Vagina (tissue), 2 donors: Measurements from ENCODE around the gene BRD3OS. TPM values are rescaled to one million over a fixed set of nuclear protein-coding genes. Genes with fewer than 3 reads are reported as not detected.

Experiments
- DNase-seq, 2 donors: peaks; one replicate each; pipeline ENCODE4 v3.0.0-alpha.2; 2017; ENCODE audit errors: extremely low spot score in 2 of 2
- H3K27ac ChIP-seq: fragments of 200-600 bp; sonication (generic); one replicate; pipeline ENCODE4 v1.5.1; 2019
- H3K27me3 ChIP-seq: fragments of 200-600 bp; sonication (generic); one replicate; pipeline ENCODE4 v1.5.1; 2019
- H3K36me3 ChIP-seq, 2 donors: fragments of 200-600 bp; sonication (generic); one replicate each; pipeline ENCODE4 v1.5.1; 2017 to 2019
- H3K4me1 ChIP-seq: fragments of 200-600 bp; sonication (generic); one replicate; pipeline ENCODE4 v1.5.1; 2019
- H3K4me3 ChIP-seq, 2 donors: fragments of 200-600 bp; sonication (generic); 1 replicate in 1 of 2; 2 replicates in 1 of 2; pipeline ENCODE4 v1.5.1; 2016 to 2019
- H3K9me3 ChIP-seq: fragments of 200-600 bp; sonication (generic); one replicate; pipeline ENCODE4 v1.5.1; 2019
- POLR2A ChIP-seq, 2 donors: fragments of 450-650 bp; IDR thresholded peaks; one replicate each; pipeline ENCODE4 v1.6.1; 2017; ENCODE audit warnings: antibody characterized with exemption in 2 of 2, mild to moderate bottlenecking in 2 of 2, moderate library complexity in 2 of 2
- POLR2AphosphoS5 ChIP-seq, 2 donors: sonication (generic); formaldehyde crosslinking; IDR thresholded peaks; one replicate each; pipeline ENCODE4 v1.9.0; 2017; ENCODE audit warnings: antibody characterized with exemption in 2 of 2, mild to moderate bottlenecking in 2 of 2, low read depth in 1 of 2; ENCODE audit not compliant: insufficient read depth in 1 of 2
- intact Hi-C: fragments of 100-400 bp; cut with DNase I; formaldehyde crosslinking; loops from one replicate; pipeline ENCODE4 v1.15.1; 2023
- total RNA-seq: library from RNA; depleted of rRNA; stranded (reverse); fragments of >200 nt; gene quantifications from one replicate; pipeline ENCODE4 v1.2.3, GENCODE V29; 2016
- TF ChIP-seq, protein P1 (sequence below), 3 experiments: fragments of 450-650 bp in 2 of 3; fragments of 200-600 bp in 1 of 3; sonication (generic) in 1 of 3; IDR thresholded peaks; one replicate each; pipeline ENCODE4 v1.5.1; 2017 to 2019; ENCODE audit warnings: antibody characterized with exemption in 3 of 3, mild to moderate bottlenecking in 2 of 3, moderate library complexity in 2 of 3

The BRD3OS gene
- total RNA-seq, 1 donor from 2014 or later: 13.0 TPM

DNA sequence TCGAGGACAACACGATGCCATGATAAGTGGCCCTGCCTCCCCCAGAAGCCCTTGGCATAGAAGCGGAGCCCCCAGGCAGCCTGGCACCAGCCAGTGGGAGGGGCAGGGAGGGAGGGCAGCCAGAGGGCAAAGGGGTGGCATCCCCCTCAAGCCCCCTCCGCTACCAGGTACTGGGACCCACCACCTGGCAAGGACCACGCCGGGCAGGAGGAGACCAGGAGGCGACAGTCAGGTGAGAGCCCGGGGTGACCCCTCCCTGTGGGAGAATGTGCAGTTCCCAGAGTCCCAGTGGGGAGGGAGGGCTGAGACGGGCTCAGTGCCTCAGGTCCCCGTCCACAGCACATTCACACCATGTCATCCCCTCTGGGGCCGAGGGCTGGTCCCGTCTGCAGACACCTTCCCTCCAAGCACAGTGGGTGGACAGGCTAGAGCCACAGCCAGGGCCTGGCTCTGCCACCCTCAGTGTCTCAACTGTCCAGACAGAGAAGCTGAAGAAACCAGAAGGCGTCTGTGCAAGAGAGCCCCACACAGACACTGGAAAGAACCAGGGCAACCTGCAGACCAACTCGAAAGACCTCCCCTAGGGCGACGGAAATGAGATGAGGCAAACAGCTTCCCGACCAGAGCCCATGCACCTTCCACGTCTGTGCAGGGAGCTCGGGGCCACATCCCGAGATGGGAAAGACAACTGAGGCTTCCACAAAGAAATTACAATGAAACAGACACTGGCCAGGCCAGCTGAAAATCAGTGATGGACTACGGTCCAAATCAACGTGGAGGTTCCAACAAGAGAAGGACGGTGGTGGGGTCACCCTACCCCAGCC is 31.4 kb downstream of the BRD3OS start:
- no peaks in the 10 kb centered on the region for H3K9me3 ChIP-seq
- DNase-seq: no peak
- H3K4me3 ChIP-seq: peak overlapping the region in 1 of 2 donors; percentile 6
- H3K27me3 ChIP-seq: no peaks in the 10 kb centered on the region
- intact Hi-C loops: no loop called here
- no peak overlapping the region for H3K27ac ChIP-seq
- H3K4me1 ChIP-seq: peaks cover 75% of the 10 kb centered on the region
- TF ChIP-seq, protein P1, sequence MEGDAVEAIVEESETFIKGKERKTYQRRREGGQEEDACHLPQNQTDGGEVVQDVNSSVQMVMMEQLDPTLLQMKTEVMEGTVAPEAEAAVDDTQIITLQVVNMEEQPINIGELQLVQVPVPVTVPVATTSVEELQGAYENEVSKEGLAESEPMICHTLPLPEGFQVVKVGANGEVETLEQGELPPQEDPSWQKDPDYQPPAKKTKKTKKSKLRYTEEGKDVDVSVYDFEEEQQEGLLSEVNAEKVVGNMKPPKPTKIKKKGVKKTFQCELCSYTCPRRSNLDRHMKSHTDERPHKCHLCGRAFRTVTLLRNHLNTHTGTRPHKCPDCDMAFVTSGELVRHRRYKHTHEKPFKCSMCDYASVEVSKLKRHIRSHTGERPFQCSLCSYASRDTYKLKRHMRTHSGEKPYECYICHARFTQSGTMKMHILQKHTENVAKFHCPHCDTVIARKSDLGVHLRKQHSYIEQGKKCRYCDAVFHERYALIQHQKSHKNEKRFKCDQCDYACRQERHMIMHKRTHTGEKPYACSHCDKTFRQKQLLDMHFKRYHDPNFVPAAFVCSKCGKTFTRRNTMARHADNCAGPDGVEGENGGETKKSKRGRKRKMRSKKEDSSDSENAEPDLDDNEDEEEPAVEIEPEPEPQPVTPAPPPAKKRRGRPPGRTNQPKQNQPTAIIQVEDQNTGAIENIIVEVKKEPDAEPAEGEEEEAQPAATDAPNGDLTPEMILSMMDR (IDR thresholded peaks at IDR 0.05): no peak
- no peak for TF ChIP-seq POLR2AphosphoS5 (IDR thresholded peaks at IDR 0.05; ENCODE audit: insufficient read depth in 1 of 2, low read depth in 1 of 2)
- no peak for TF ChIP-seq POLR2A (IDR thresholded peaks at IDR 0.05)
- H3K36me3 ChIP-seq: peaks cover 0 to 15% of the 10 kb centered on the region in 2 donors

DNA sequence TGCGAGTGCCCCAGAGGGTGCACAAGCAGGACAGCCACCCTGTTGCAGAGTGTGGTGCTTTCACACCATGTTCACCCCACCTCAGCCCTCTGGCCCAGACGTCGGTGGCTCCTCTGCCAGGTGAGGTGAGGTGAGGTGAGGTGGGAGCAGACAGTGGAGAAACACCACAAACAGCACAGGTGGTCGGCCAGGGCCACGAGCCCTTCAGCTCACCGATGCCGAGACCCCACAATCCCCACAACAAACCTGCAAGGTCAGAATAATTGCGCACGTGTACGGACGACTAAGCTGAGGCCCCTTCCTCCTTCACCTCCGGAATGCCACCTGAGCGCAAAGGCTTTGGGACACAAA is 32.0 kb downstream of the BRD3OS start:
- TF ChIP-seq, protein P1 (IDR thresholded peaks at IDR 0.05): no peak
- TF ChIP-seq POLR2AphosphoS5 (IDR thresholded peaks at IDR 0.05; ENCODE audit: insufficient read depth in 1 of 2, low read depth in 1 of 2) (no peak), POLR2A (IDR thresholded peaks at IDR 0.05) (no peak)
- H3K4me1 ChIP-seq: peaks cover 81% of the 10 kb centered on the region
- no peak overlapping the region for H3K27ac ChIP-seq
- no peaks in the 10 kb centered on the region for H3K9me3 ChIP-seq
- intact Hi-C loops: no loop called here
- no peak overlapping the region for H3K4me3 ChIP-seq
- H3K27me3 ChIP-seq: no peaks in the 10 kb centered on the region
- peaks cover 0 to 11% of the 10 kb centered on the region in 2 donors for H3K36me3 ChIP-seq
- DNase-seq: no peak

GRCh38 chr9:134057751-134058701 is 32.7 kb downstream of the BRD3OS start:
- no peaks in the 10 kb centered on the region for H3K9me3 ChIP-seq
- TF ChIP-seq POLR2AphosphoS5 (IDR thresholded peaks at IDR 0.05; ENCODE audit: insufficient read depth in 1 of 2, low read depth in 1 of 2) (no peak), POLR2A (IDR thresholded peaks at IDR 0.05) (no peak)
- TF ChIP-seq, protein P1 (IDR thresholded peaks at IDR 0.05): no peak

GRCh38 chr9:134058716-134059115 is 33.4 kb downstream of the BRD3OS start:
- Histone ChIP-seq H3K27me3 (no peaks in the 10 kb centered on the region), H3K27ac (no peak overlapping the region), H3K9me3 (no peaks in the 10 kb centered on the region), H3K4me1 (peaks cover 95% of the 10 kb centered on the region), H3K36me3 (no peaks in the 10 kb centered on the region), H3K4me3 (no peak overlapping the region)
- TF ChIP-seq POLR2A (IDR thresholded peaks at IDR 0.05): no peak
- TF ChIP-seq, protein P1 (IDR thresholded peaks at IDR 0.05): no peak
- no peak for TF ChIP-seq POLR2AphosphoS5 (IDR thresholded peaks at IDR 0.05; ENCODE audit: insufficient read depth in 1 of 2, low read depth in 1 of 2)
- DNase-seq: no peak
- intact Hi-C loops: no loop called here

More at GRCh38 chr9:134057751-134058701, 32.7 kb downstream of the BRD3OS start:
- Histone ChIP-seq H3K27me3 (no peaks in the 10 kb centered on the region), H3K36me3 (peaks cover 0 to 3% of the 10 kb centered on the region in 2 donors), H3K4me1 (peaks cover 88% of the 10 kb centered on the region), H3K4me3 (no peak overlapping the region), H3K27ac (no peak overlapping the region)
- intact Hi-C loops: no loop called here
- no peak for DNase-seq
